Measurements from ENCODE around the gene FLVCR2. TPM values are rescaled to one million over a fixed set of nuclear protein-coding genes. Genes with fewer than 3 reads are reported as not detected.

FLVCR2 gene
- total and polyA plus RNA-seq, 12 donors, result 0.95 to 11.3 (median 2.9) TPM

- Histone ChIP-seq H3K4me3 (no peak overlapping the region), H3K4me1 (peaks cover 0 to 42% (median 0%) of the 10 kb centered on the region in 9 donors), H3K27ac (peak overlapping the region in 1 of 10 donors; percentile 87), H3K27me3 (no peaks in the 10 kb centered on the region), H3K36me3 (peaks cover 0 to 7% (median 0%) of the 10 kb centered on the region in 9 donors), H3K9me3 (no peaks in the 10 kb centered on the region)
- 93 to 97% methylated on average over 2 of the region's 2 CpGs for WGBS, 2 donors
- ATAC-seq (no peak), DNase-seq (no peak)
- intact Hi-C loops (cut with DNase I), result no loop called here
- no peak for TF ChIP-seq CTCF (IDR thresholded peaks at IDR 0.05)
Measured at GRCh38 chr14:75543786-75544185, 34.6 kb upstream of the FLVCR2 start.

- Histone ChIP-seq H3K36me3 (peaks cover 0 to 7% (median 0%) of the 10 kb centered on the region in 9 donors), H3K27me3 (no peaks in the 10 kb centered on the region), H3K4me1 (peaks cover 0 to 40% (median 0%) of the 10 kb centered on the region in 9 donors), H3K4me3 (no peak overlapping the region), H3K9me3 (no peaks in the 10 kb centered on the region), H3K27ac (no peak overlapping the region)
- 91 to 93% methylated on average over 13 of the region's 13 CpGs for whole genome bisulfite sequencing, 2 donors
- DNase-seq (no peak), ATAC-seq (no peak)
- intact Hi-C loops (cut with DNase I), result no loop called here
- TF ChIP-seq CTCF (IDR thresholded peaks at IDR 0.05), result no peak
Measured at GRCh38 chr14:75545907-75546306, 32.5 kb upstream of the FLVCR2 start.

- no peak overlapping the region for H3K4me3 ChIP-seq
- H3K9me3 ChIP-seq, result no peaks in the 10 kb centered on the region
- TF ChIP-seq CTCF (IDR thresholded peaks at IDR 0.05), result no peak
- no peak for DNase-seq
- H3K36me3 ChIP-seq, result peaks cover 0 to 7% (median 0%) of the 10 kb centered on the region in 9 donors
- intact Hi-C loops (cut with DNase I), result no loop called here
- peaks cover 0 to 14% (median 0%) of the 10 kb centered on the region in 7 donors for H3K27me3 ChIP-seq
- no peak overlapping the region for H3K27ac ChIP-seq
- peaks cover 0 to 28% (median 0%) of the 10 kb centered on the region in 9 donors for H3K4me1 ChIP-seq
- ATAC-seq, result peak in 2 of 8 donors; percentile 15 to 67
- WGBS, 2 donors, result 82 to 87% methylated on average over 11 of the region's 11 CpGs
Measured at GRCh38 chr14:75547552-75548250, 30.7 kb upstream of the FLVCR2 start.

- intact Hi-C loops (cut with DNase I), result no loop called here
- TF ChIP-seq CTCF (IDR thresholded peaks at IDR 0.05), result no peak
- peaks cover 0 to 19% (median 0%) of the 10 kb centered on the region in 9 donors for H3K4me1 ChIP-seq
- no peaks in the 10 kb centered on the region for H3K9me3 ChIP-seq
- DNase-seq (no peak), ATAC-seq (no peak)
- 62 to 70% methylated on average over 7 of the region's 7 CpGs for WGBS, 2 donors
- peaks cover 0 to 7% (median 0%) of the 10 kb centered on the region in 9 donors for H3K36me3 ChIP-seq
- H3K27me3 ChIP-seq, result peaks cover 0 to 21% (median 0%) of the 10 kb centered on the region in 7 donors
- no peak overlapping the region for H3K4me3 ChIP-seq
- H3K27ac ChIP-seq, result no peak overlapping the region
Measured at GRCh38 chr14:75548544-75548943, 29.9 kb upstream of the FLVCR2 start.
